HG03139 (cell line): ENCODE measurements around the gene PRKN.
"Not testable (repeated sequence)": the region's sequence is repeated elsewhere in the genome, so short reads cannot be mapped to it uniquely, and the experiment has no call there.

Experiments used
- ATAC-seq: cut with Tn5 transposase; IDR thresholded peaks from one replicate; pipeline ENCODE4 v1.9.1; 2021; ENCODE audit not compliant: unreplicated experiment

PRKN gene

GRCh38 chr6:161886545-161886944, 841.0 kb downstream of the PRKN start:
- ATAC-seq, result not testable (repeated sequence)

DNA sequence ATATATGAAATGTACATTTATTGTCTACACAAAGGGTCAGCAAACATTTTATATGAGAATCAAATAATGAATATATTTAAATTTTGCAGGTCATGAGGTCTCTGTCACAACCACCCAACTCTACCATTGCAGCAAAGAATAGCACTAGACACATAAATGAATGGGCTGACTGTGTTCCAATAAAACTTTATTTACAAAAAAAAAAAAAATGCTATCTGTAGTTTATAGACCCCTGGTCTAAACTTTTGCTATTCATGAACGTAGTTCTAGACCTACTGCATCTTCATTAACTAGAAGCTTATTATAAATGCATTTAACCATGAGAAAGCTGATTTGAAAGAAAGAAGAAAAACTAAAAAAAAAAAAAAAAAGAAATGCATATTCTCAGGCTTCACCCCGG, 842.8 kb downstream of the PRKN start:
- ATAC-seq, result no peak

DNA sequence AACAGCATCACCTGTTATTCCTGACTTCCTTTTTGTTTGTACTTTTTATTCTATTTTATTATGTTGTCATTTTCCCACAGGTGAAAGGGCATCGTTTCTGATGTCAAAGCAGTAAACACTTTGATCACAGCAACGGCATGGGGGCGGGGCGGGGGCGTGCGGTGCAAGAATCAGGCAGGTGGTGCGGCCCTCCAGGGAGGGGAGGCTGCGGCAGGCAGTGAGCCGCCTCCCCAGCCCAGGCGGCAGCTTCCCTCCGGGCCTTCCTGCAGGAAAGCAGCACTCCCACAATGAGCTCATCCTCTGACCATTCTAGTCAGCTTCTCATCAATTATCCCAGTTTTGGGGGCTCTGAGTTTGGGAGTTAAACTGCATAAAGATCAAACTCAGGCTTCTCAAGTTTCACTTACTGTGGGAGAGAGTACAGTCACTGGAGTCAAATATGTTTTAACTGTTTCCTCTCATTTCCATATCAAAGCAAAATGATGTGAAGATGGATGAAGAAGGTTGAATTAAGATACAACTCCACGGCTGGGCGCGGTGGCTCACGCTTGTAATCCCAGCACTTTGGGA, 845.3 kb downstream of the PRKN start:
- ATAC-seq, result no peak

- ATAC-seq, result no peak
Measured at GRCh38 chr6:161880056-161880455, 847.5 kb downstream of the PRKN start.

GRCh38 chr6:161876231-161876630, 851.3 kb downstream of the PRKN start:
- no peak for ATAC-seq

GRCh38 chr6:161870236-161870901, 857.2 kb downstream of the PRKN start:
- no peak for ATAC-seq

DNA sequence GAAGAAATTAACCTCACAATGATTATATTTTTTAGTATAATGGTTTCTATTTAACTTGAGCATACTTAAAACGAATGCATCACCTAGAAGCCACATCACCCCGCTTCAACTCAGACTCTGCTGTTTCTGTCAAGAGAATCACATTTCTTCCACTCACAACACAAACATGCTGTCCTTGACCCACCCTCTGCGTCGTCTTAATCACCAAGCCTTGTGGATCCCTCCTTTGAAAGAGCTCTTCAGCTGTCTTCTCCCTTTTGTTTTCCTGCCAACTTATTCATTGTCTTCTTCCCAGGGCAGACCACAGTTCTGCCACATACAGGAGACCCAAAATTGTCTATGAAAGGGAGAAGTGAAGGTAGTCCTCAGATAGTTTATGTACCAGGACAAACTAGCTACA, 858.1 kb downstream of the PRKN start:
- ATAC-seq, result no peak

DNA sequence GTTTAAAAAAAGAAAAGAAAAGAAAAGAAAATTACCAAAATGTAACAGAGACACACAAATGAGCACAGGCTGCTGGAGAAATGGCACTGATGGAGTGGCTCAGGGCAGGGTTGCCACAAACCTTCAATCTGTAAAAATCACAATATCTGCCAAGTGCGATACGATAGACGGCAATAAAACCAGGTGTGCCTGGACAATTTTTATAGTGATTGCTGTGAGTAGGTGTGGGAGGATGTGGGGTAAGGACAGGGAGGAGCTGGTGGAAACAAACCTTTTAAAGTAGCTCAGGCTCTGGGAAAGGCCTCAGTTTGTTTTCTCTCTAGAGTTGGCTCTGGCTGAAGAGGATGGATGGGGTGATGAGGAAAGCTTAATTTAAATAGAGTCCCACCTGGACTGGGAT, 861.0 kb downstream of the PRKN start:
- ATAC-seq, result no peak

- not testable (repeated sequence) for ATAC-seq
Measured at GRCh38 chr6:161861061-161861460, 866.5 kb downstream of the PRKN start.

GRCh38 chr6:161853657-161854056, 873.9 kb downstream of the PRKN start:
- no peak for ATAC-seq

GRCh38 chr6:161851486-161851885, 876.1 kb downstream of the PRKN start:
- ATAC-seq, result not testable (repeated sequence)

DNA sequence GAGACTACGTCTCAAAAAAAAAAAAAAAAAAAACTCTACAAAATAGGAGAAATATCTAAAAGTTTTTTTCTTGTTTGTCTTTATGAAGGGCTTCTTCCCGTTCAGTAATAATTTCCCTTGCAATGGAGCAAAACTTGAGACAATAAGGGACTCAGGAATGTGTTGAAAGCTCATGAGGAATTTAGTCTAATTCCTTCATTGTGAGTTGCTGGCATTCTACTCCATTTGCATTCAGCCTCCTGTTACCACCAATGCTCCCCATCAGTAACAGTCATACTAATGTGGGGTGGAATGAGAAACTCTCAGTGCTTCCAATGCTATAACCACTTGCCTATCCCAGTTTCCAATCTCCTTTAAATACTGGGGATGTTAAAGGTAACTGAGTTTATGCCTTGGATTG, 877.0 kb downstream of the PRKN start:
- ATAC-seq, result no peak

DNA sequence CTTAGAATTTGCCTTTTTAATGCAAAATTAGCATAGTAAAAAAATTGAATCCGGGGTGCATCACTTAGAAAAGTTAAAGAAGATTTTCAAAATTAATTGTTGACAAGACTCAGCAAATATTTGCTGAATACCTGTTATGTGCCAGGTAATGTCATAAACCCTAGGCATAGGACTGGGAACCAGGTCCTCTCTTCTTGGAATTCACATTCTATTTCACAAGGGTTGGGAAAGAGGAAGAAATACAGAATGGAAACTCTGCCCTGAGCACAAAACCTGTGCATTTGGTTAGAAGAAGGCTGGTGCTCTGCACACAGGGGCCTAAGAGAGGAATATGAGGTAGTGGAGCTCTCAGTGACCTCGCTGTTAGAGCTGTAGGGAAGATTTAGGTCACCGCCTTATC, 879.9 kb downstream of the PRKN start:
- no peak for ATAC-seq

- no peak for ATAC-seq
Measured at GRCh38 chr6:161844804-161845203, 882.8 kb downstream of the PRKN start.

DNA sequence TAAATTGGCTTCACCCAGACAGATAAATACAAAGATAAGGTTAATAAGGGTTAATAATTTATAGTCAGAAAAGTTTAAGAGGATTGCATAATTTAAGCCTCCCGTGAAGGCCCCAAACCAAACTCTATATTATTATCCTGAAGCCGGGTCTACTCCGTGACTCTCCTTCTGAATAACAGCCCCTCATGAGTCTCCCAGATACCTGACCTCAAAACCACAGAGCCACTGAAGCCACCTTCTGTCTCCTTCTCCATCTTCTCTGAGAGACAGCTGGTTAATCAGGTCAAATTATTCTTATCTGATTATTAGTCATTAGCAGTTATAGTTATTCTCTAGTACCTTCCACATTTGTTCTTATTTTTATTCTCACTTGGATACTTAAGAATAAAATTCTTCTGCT, 884.5 kb downstream of the PRKN start:
- no peak for ATAC-seq

DNA sequence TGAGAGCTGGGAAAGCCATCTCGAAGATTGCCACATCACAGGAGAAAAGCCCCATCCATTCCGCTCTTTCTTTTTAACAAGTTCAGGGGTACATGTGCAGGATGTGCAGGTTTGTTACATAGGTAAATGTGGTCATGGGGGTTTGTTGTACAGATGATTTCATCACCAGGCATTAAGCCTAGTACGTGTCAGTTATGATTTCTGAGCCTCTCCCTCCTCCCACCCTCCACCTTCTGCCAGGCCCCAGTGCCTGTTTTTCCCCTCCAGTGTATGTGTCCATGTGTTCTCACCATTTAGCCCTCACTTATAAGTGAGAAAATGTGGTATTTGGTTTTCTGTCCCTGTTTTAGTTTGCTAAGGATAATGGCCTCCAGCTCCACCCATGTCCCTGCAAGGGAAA, 887.2 kb downstream of the PRKN start:
- no peak for ATAC-seq

- ATAC-seq, result no peak
Measured at GRCh38 chr6:161838306-161839035, 889.1 kb downstream of the PRKN start.

- ATAC-seq, result no peak
Measured at GRCh38 chr6:161837854-161838253, 889.7 kb downstream of the PRKN start.

- ATAC-seq, result no peak
Measured at GRCh38 chr6:161837449-161837735, 890.2 kb downstream of the PRKN start.

GRCh38 chr6:161836643-161837448, 890.7 kb downstream of the PRKN start:
- ATAC-seq, result no peak

DNA sequence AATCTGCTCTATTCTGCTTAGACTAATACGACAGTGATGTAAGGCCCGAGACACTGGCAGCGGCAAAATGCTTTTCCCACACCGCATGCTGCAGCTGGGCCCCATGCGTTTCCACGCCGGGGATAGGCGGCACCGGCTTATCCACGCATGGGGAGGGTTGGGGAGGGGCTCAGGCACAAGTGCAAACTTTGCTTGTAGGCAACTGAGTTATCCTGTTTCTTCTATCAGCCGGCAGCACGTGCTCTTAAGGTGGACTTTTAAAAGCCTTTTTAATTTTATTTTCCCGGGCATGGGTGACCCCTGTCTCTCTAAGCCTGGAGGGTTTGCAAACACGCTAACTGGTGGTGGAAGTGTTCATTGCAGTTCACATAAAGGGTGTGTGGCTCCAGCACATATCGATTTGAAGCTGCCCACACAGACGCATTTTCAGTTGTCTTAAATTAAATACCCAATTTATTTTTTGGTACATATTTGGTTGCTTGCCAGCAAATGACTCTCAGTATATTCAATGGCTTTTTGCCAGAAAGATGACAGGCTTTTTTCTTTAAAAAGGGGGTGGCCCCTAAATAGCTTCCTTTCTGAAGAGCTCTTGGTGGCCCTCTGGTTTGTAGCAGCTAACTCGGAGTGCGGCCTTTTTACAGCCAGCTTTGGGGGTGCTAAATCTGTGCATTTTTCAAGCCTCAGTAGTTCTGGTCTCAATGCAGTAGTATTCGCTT, 891.9 kb downstream of the PRKN start:
- no peak for ATAC-seq
